IPS-15b (cell line): ENCODE measurements around the gene SMPDL3B.

Source experiments
- H3K27me3 ChIP-seq: one replicate; pipeline ENCODE4 v1.6.1; 2013; ENCODE audit warnings: low read length; ENCODE audit not compliant: control insufficient read depth, insufficient read depth
- H3K36me3 ChIP-seq: one replicate; pipeline ENCODE4 v1.6.1; 2013; ENCODE audit warnings: low read length; ENCODE audit not compliant: control insufficient read depth, insufficient read depth
- H3K4me1 ChIP-seq: one replicate; pipeline ENCODE4 v1.6.1; 2013; ENCODE audit warnings: mild to moderate bottlenecking, low read length; ENCODE audit not compliant: control insufficient read depth, insufficient read depth
- H3K4me3 ChIP-seq: one replicate; pipeline ENCODE4 v1.5.1; 2013; ENCODE audit warnings: low read depth, low read length
- H3K9ac ChIP-seq: one replicate; pipeline ENCODE4 v1.6.1; 2013; ENCODE audit warnings: low read depth, mild to moderate bottlenecking, low read length
- H3K9me3 ChIP-seq: one replicate; pipeline ENCODE4 v1.6.1; 2013; ENCODE audit warnings: mild to moderate bottlenecking, low read length; ENCODE audit not compliant: control insufficient read depth, insufficient read depth

SMPDL3B gene

DNA sequence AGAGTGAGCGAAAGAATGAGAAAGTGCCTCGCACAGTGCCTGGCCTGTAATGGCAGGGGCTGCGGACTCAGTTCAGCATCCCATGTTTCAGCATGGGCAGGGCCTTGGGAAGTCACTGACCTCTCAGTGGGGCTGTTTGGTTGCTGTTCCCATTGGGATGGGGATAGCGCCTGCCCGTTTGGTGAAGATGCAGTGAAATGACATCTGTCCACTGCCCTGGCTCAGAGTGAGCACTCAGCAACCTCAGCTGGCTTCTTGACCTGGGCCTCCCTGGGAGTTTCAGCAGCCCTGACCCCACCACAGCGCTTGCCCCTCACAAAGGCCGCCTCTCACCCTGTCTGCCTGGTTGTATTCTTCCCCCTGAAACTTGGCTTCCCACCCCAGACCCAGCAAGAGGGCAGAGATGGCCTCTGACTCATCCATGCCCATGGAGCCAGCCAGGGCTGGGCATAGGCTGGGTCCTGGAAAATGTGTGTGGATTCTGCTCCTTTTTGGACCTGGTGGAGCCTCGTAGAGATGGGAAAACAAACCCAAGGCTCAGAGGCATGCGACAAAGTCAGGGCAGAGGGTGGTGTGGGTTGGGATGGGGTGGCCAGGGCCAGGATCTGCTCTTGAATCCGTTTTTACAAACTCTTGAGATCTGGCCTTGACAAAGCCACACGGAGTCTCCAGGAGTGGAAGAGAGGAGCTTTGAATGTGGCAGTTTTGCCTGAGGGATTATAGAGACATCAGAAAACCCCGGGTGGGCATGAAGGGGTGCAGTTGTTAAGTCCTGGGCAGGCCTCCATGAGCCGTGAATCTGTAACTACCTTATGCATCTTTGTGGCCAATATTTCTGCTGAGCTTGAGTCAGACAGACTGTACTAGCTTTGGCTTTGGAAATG is 26.2 kb downstream of the SMPDL3B start:
- peaks cover 11% of the 10 kb centered on the region for H3K4me1 ChIP-seq
- peak overlapping the region; percentile 88 for H3K4me3 ChIP-seq
- no peaks in the 10 kb centered on the region for H3K27me3 ChIP-seq
- H3K36me3 ChIP-seq, result peaks cover 4% of the 10 kb centered on the region
- H3K9ac ChIP-seq, result no peak overlapping the region
- no peaks in the 10 kb centered on the region for H3K9me3 ChIP-seq

GRCh38 chr1:27961646-27962221 is 26.9 kb downstream of the SMPDL3B start:
- no peaks in the 10 kb centered on the region for H3K9me3 ChIP-seq
- H3K9ac ChIP-seq, result no peak overlapping the region
- no peak overlapping the region for H3K4me3 ChIP-seq
- H3K36me3 ChIP-seq, result peaks cover 7% of the 10 kb centered on the region
- H3K4me1 ChIP-seq, result peaks cover 11% of the 10 kb centered on the region
- no peaks in the 10 kb centered on the region for H3K27me3 ChIP-seq

GRCh38 chr1:27963393-27963792 is 28.6 kb downstream of the SMPDL3B start:
- H3K4me1 ChIP-seq, result peaks cover 11% of the 10 kb centered on the region
- H3K36me3 ChIP-seq, result peaks cover 10% of the 10 kb centered on the region
- no peak overlapping the region for H3K9ac ChIP-seq
- no peaks in the 10 kb centered on the region for H3K27me3 ChIP-seq
- H3K9me3 ChIP-seq, result no peaks in the 10 kb centered on the region
- H3K4me3 ChIP-seq, result no peak overlapping the region

GRCh38 chr1:27966402-27967105 is 31.8 kb downstream of the SMPDL3B start:
- peaks cover 8% of the 10 kb centered on the region for H3K36me3 ChIP-seq

GRCh38 chr1:27967106-27967883 is 32.5 kb downstream of the SMPDL3B start:
- H3K36me3 ChIP-seq, result peaks cover 8% of the 10 kb centered on the region

More at GRCh38 chr1:27966402-27967105, 31.8 kb downstream of the SMPDL3B start:
- no peak overlapping the region for H3K4me3 ChIP-seq
- no peak overlapping the region for H3K9ac ChIP-seq
- H3K27me3 ChIP-seq, result no peaks in the 10 kb centered on the region
- H3K4me1 ChIP-seq, result no peaks in the 10 kb centered on the region
- no peaks in the 10 kb centered on the region for H3K9me3 ChIP-seq

GRCh38 chr1:27967884-27968466 is 33.2 kb downstream of the SMPDL3B start:
- no peak overlapping the region for H3K4me3 ChIP-seq
- H3K36me3 ChIP-seq, result peaks cover 8% of the 10 kb centered on the region
- no peaks in the 10 kb centered on the region for H3K9me3 ChIP-seq
- H3K9ac ChIP-seq, result no peak overlapping the region
- H3K27me3 ChIP-seq, result no peaks in the 10 kb centered on the region
- H3K4me1 ChIP-seq, result no peaks in the 10 kb centered on the region

More at GRCh38 chr1:27967106-27967883, 32.5 kb downstream of the SMPDL3B start:
- Histone ChIP-seq H3K4me1 (no peaks in the 10 kb centered on the region), H3K9ac (no peak overlapping the region), H3K4me3 (no peak overlapping the region), H3K9me3 (no peaks in the 10 kb centered on the region), H3K27me3 (no peaks in the 10 kb centered on the region)

- no peaks in the 10 kb centered on the region for H3K4me1 ChIP-seq
- no peaks in the 10 kb centered on the region for H3K9me3 ChIP-seq
- peaks cover 8% of the 10 kb centered on the region for H3K36me3 ChIP-seq
- no peak overlapping the region for H3K9ac ChIP-seq
- no peak overlapping the region for H3K4me3 ChIP-seq
- H3K27me3 ChIP-seq, result no peaks in the 10 kb centered on the region
These were observed 33.9 kb downstream of the SMPDL3B start for GRCh38 chr1:27968692-27969091.

DNA sequence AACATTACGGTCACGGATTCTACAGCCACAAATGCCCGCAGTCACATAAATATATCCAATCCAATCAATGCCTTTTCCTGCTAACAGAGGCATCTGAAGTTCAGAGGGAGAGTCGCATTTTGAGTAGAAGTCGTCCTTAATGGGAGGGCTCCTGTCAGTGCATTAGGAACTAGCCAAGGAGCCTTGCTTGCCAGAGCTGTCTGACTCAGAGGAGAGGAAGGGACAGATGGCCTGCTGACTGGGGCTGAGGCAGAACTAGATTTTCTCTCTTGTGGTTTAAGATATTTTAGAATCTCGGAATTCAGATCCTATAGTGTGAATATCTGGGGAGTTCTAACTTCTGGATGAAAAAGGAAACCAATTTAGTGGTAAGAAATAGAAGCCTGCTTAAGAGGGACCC is 35.6 kb downstream of the SMPDL3B start:
- Histone ChIP-seq H3K4me1 (no peaks in the 10 kb centered on the region), H3K27me3 (no peaks in the 10 kb centered on the region), H3K36me3 (peaks cover 8% of the 10 kb centered on the region), H3K4me3 (no peak overlapping the region), H3K9me3 (no peaks in the 10 kb centered on the region), H3K9ac (no peak overlapping the region)

DNA sequence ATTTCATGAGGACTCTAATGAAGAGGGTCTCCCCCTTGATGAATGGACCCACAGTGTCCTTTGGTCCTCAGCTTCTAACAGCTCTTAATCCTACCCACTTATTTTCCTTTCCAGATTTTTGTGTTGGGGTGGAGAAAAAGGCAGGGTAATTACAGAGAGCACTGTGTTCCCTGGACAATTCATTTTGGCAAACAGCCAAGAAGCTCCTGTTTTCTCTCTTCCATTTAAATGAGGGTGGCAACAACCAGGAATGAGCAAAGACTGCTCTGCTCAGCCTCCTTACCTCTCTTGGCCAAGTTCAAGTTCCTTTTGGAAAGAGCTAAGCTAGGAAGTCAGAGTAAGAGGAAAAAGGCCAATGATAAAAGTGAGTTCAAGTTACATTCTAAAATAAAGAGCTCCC is 36.9 kb downstream of the SMPDL3B start:
- H3K27me3 ChIP-seq, result no peaks in the 10 kb centered on the region
- no peak overlapping the region for H3K4me3 ChIP-seq
- H3K9ac ChIP-seq, result no peak overlapping the region
- H3K9me3 ChIP-seq, result no peaks in the 10 kb centered on the region
- H3K4me1 ChIP-seq, result no peaks in the 10 kb centered on the region
- H3K36me3 ChIP-seq, result peaks cover 5% of the 10 kb centered on the region

DNA sequence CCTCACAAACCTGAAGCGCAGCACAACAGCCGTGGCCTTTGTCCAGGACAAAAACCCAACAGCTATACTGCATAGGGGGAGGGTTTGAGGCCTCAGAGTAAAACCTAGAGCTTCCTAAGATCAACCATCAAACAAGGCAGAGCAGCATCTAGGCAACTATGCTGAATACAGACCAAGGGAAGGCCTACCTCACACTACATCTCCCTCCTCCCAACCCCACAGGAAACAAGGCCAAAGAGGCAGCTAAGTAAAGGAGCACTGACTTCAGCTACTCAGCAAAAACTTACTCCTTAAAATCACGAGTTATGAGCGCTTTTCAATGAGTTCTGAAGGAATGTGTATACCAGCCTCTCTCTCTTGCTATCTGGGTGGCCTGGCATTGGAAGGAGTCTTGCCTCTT is 37.3 kb downstream of the SMPDL3B start:
- Histone ChIP-seq H3K27me3 (no peaks in the 10 kb centered on the region), H3K9me3 (no peaks in the 10 kb centered on the region), H3K4me3 (no peak overlapping the region), H3K36me3 (peaks cover 4% of the 10 kb centered on the region), H3K9ac (no peak overlapping the region), H3K4me1 (no peaks in the 10 kb centered on the region)
